ENCODE data around the gene ASB16.

ASB16 gene

GRCh38 chr17:44204441-44204882 is 34.0 kb downstream of the ASB16 start:
- Histone ChIP-seq H3K27me3 (ENCODE audit: control insufficient read depth, low read length) (no peaks in the 10 kb centered on the region), H3K4me3 (ENCODE audit: low read length) (no peak overlapping the region), H3F3A (ENCODE audit: control insufficient read depth, insufficient read depth) (peaks cover 48% of the 10 kb centered on the region), H3K79me2 (ENCODE audit: control insufficient read depth, low read length) (peaks cover 3% of the 10 kb centered on the region), H3K9me2 (replicated peaks; ENCODE audit: control insufficient read depth, low read length) (no peaks in the 10 kb centered on the region), H3K27ac (ENCODE audit: low read depth, low read length) (peak overlapping the region; percentile 15), H4K20me1 (ENCODE audit: control insufficient read depth, insufficient read depth, low read depth, low read length) (no peaks in the 10 kb centered on the region), H3K4me1 (ENCODE audit: control insufficient read depth, low read length) (peaks cover 40% of the 10 kb centered on the region), H3K9me3 (ENCODE audit: control insufficient read depth, insufficient read depth, low read length) (no peaks in the 10 kb centered on the region), H3K4me2 (ENCODE audit: low read length) (no peak overlapping the region), H3K36me3 (ENCODE audit: control insufficient read depth, low read length) (peaks cover 33% of the 10 kb centered on the region)
- TF ChIP-seq EZH2phosphoT487 (IDR thresholded peaks at IDR 0.05; ENCODE audit: borderline replicate concordance, low read length) (no peak), CTCF (IDR thresholded peaks at IDR 0.05; ENCODE audit: low read depth, low read length, poor library complexity, severe bottlenecking) (no peak)

GRCh38 chr17:44205962-44206824 is 35.7 kb downstream of the ASB16 start:
- no peak overlapping the region for H3K27ac ChIP-seq (ENCODE audit: low read depth, low read length)
- H3K79me2 ChIP-seq (ENCODE audit: control insufficient read depth, low read length), result peaks cover 11% of the 10 kb centered on the region
- peaks cover 48% of the 10 kb centered on the region for H3K36me3 ChIP-seq (ENCODE audit: control insufficient read depth, low read length)
- no peaks in the 10 kb centered on the region for H3K27me3 ChIP-seq (ENCODE audit: control insufficient read depth, low read length)
- H3F3A ChIP-seq (ENCODE audit: control insufficient read depth, insufficient read depth), result peaks cover 47% of the 10 kb centered on the region
- peaks cover 51% of the 10 kb centered on the region for H3K4me1 ChIP-seq (ENCODE audit: control insufficient read depth, low read length)
- no peak overlapping the region for H3K4me2 ChIP-seq (ENCODE audit: low read length)
- H3K9me3 ChIP-seq (ENCODE audit: control insufficient read depth, insufficient read depth, low read length), result no peaks in the 10 kb centered on the region
- H3K9me2 ChIP-seq (replicated peaks; ENCODE audit: control insufficient read depth, low read length), result no peaks in the 10 kb centered on the region
- no peak overlapping the region for H3K4me3 ChIP-seq (ENCODE audit: low read length)
- TF ChIP-seq EZH2phosphoT487 (IDR thresholded peaks at IDR 0.05; ENCODE audit: borderline replicate concordance, low read length) (no peak), CTCF (IDR thresholded peaks at IDR 0.05; ENCODE audit: low read depth, low read length, poor library complexity, severe bottlenecking) (peak; percentile 14)
- no peaks in the 10 kb centered on the region for H4K20me1 ChIP-seq (ENCODE audit: control insufficient read depth, insufficient read depth, low read depth, low read length)

- Histone ChIP-seq H3K79me2 (ENCODE audit: control insufficient read depth, low read length) (peaks cover 11% of the 10 kb centered on the region), H4K20me1 (ENCODE audit: control insufficient read depth, insufficient read depth, low read depth, low read length) (no peaks in the 10 kb centered on the region), H3K27ac (ENCODE audit: low read depth, low read length) (no peak overlapping the region), H3K36me3 (ENCODE audit: control insufficient read depth, low read length) (peaks cover 54% of the 10 kb centered on the region), H3K4me2 (ENCODE audit: low read length) (no peak overlapping the region), H3K9me2 (replicated peaks; ENCODE audit: control insufficient read depth, low read length) (no peaks in the 10 kb centered on the region), H3K4me3 (ENCODE audit: low read length) (no peak overlapping the region), H3K9me3 (ENCODE audit: control insufficient read depth, insufficient read depth, low read length) (no peaks in the 10 kb centered on the region), H3F3A (ENCODE audit: control insufficient read depth, insufficient read depth) (peaks cover 48% of the 10 kb centered on the region), H3K4me1 (ENCODE audit: control insufficient read depth, low read length) (peaks cover 51% of the 10 kb centered on the region), H3K27me3 (ENCODE audit: control insufficient read depth, low read length) (no peaks in the 10 kb centered on the region)
- no peak for TF ChIP-seq CTCF (IDR thresholded peaks at IDR 0.05; ENCODE audit: low read depth, low read length, poor library complexity, severe bottlenecking)
- no peak for TF ChIP-seq EZH2phosphoT487 (IDR thresholded peaks at IDR 0.05; ENCODE audit: borderline replicate concordance, low read length)
Observed at GRCh38 chr17:44206825-44207155, 36.3 kb downstream of the ASB16 start.
